HepG2 (cell line): ENCODE measurements around the gene RTBDN.

ENCODE experiments used
- EED ChIP-seq: sonication (generic); formaldehyde crosslinking; IDR thresholded peaks from 2 replicates; pipeline ENCODE4 v1.5.0; 2020; ENCODE audit warnings: mild to moderate bottlenecking, missing genetic modification reagents
- JUND ChIP-seq: sonication (generic); formaldehyde crosslinking; IDR thresholded peaks from 2 replicates; pipeline ENCODE4 v1.8.0; 2022; ENCODE audit warnings: mild to moderate bottlenecking, missing genetic modification reagents
- NR2C2 ChIP-seq: sonication (generic); formaldehyde crosslinking; IDR thresholded peaks from 2 replicates; pipeline ENCODE4 v1.4.0; 2020; ENCODE audit warnings: missing genetic modification reagents, mild to moderate bottlenecking, moderate library complexity, borderline replicate concordance
- PHF20 ChIP-seq: sonication (generic); formaldehyde crosslinking; IDR thresholded peaks from 2 replicates; pipeline ENCODE4 v1.5.0; 2020; ENCODE audit warnings: mild to moderate bottlenecking, missing genetic modification reagents
- PRMT3 ChIP-seq: sonication (generic); formaldehyde crosslinking; IDR thresholded peaks from 2 replicates; pipeline ENCODE4 v1.8.1; 2022; ENCODE audit warnings: low read depth, mild to moderate bottlenecking, moderate library complexity, missing genetic modification reagents, borderline replicate concordance
- RAD21 ChIP-seq: fragments of 450-650 bp; formaldehyde crosslinking; IDR thresholded peaks from 2 replicates; pipeline ENCODE4 v1.5.0; 2020; ENCODE audit warnings: mild to moderate bottlenecking
- RFX5 ChIP-seq: IDR thresholded peaks from 2 replicates; pipeline ENCODE4 v1.6.1; 2011; ENCODE audit warnings: low read depth, low read length, improper control_type of control experiment
- SYNCRIP ChIP-seq: fragments of 200-400 bp; formaldehyde crosslinking; IDR thresholded peaks from 2 replicates; pipeline ENCODE4 v1.6.1; 2018; ENCODE audit warnings: mild to moderate bottlenecking, low read depth, low read length; ENCODE audit not compliant: insufficient read depth
- TF ChIP-seq, protein P1 (sequence below): IDR thresholded peaks from 2 replicates; pipeline ENCODE4 v1.6.1; 2016; ENCODE audit warnings: missing biosample characterization, missing genetic modification reagents, low read depth

GRCh38 chr19:12800923-12801465 lies 33.4 kb downstream of the RTBDN start:
- TF ChIP-seq JUND, result no peak
- TF ChIP-seq RFX5, result no peak
- TF ChIP-seq, protein P1, sequence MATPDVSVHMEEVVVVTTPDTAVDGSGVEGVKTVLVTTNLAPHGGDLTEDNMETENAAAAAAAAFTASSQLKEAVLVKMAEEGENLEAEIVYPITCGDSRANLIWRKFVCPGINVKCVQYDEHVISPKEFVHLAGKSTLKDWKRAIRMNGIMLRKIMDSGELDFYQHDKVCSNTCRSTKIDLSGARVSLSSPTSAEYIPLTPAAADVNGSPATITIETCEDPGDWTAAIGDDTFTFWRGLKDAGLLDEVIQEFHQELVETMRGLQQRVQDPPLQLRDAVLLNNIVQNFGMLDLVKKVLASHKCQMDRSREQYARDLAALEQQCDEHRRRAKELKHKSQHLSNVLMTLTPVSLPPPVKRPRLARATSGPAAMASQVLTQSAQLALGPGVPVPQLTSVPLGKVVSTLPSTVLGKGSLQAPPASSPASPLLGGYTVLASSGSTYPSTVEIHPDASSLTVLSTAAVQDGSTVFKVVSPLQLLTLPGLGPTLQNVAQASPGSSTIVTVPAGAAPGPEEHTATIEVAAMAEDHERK (CRISPR knock-in tag), result no peak
- no peak for TF ChIP-seq EED (CRISPR knock-in tag)
- no peak for TF ChIP-seq NR2C2
- TF ChIP-seq PRMT3, result no peak
- TF ChIP-seq RAD21 (CRISPR knock-in tag), result no peak
- TF ChIP-seq PHF20 (CRISPR knock-in tag), result 0 out of 2 replicates have a peak, but pooled peaks have one; percentile 13
- no peak for TF ChIP-seq SYNCRIP
